Activated CD8-positive, alpha-beta memory T cell treated with anti-CD3 and anti-CD28 coated beads for 36 hours (primary cell): Measurements from ENCODE around the gene OR51B4. TPM values are rescaled to one million over a fixed set of nuclear protein-coding genes. Genes with fewer than 3 reads are reported as not detected.

Experiments
- total RNA-seq, 2 experiments: library from RNA; stranded (reverse); gene quantifications; one replicate each; pipeline ENCODE4 v1.2.3, GENCODE V29; 2021

Gene OR51B4
- total RNA-seq, 2 experiments from 2014 or later, result not detected

Other genes with a start within 250 kb of the OR51B4 start
- not detected for gene OR52E2, start 242.3 kb downstream of the OR51B4 start, total RNA-seq
- not detected for gene OR52E1, start 232.4 kb downstream of the OR51B4 start, total RNA-seq
- gene OR52A5, start 163.6 kb downstream of the OR51B4 start, total RNA-seq, result not detected
- not detected for gene OR52A1, start 147.2 kb downstream of the OR51B4 start, total RNA-seq
- gene OR51V1, start 101.3 kb downstream of the OR51B4 start, total RNA-seq, result not detected
- not detected for gene HBB, start 74.9 kb downstream of the OR51B4 start, total RNA-seq
- not detected for gene HBD, start 67.5 kb downstream of the OR51B4 start, total RNA-seq
- not detected for gene HBG1, start 52.1 kb downstream of the OR51B4 start, total RNA-seq
- not detected for gene HBG2, start 47.2 kb downstream of the OR51B4 start, total RNA-seq
- gene HBE1, start 32.0 kb downstream of the OR51B4 start, total RNA-seq, result not detected
- gene OR51B2, start 22.4 kb upstream of the OR51B4 start, total RNA-seq, result not detected
- gene OR51B5, start 41.6 kb upstream of the OR51B4 start, total RNA-seq, result not detected
- not detected for gene OR51B6, start 49.6 kb upstream of the OR51B4 start, total RNA-seq
- gene OR51M1, start 81.9 kb upstream of the OR51B4 start, total RNA-seq, result not detected
- not detected for gene OR51Q1, start 120.2 kb upstream of the OR51B4 start, total RNA-seq
- gene OR51I1, start 139.6 kb upstream of the OR51B4 start, total RNA-seq, result not detected
- gene OR51I2, start 147.4 kb upstream of the OR51B4 start, total RNA-seq, result not detected
- not detected for gene OR52D1, start 186.7 kb upstream of the OR51B4 start, total RNA-seq
- gene UBQLN3, start 208.0 kb upstream of the OR51B4 start, total RNA-seq, result not detected
- under 1 TPM in 1 of 2 experiments, not detected in 1; 0.10 TPM for gene UBQLNL, start 214.8 kb upstream of the OR51B4 start, total RNA-seq
- gene OR52H1, start 246.6 kb upstream of the OR51B4 start, total RNA-seq, result not detected